Measurements from ENCODE around the gene DIP2C. TPM values are rescaled to one million over a fixed set of nuclear protein-coding genes. Genes with fewer than 3 reads are reported as not detected.
"Not testable (repeated sequence)": the region's sequence is repeated elsewhere in the genome, so short reads cannot be mapped to it uniquely, and the experiment has no call there.

Gene DIP2C
- total RNA-seq, 1 experiment from 2014 or later = 10.7 TPM

DNA sequence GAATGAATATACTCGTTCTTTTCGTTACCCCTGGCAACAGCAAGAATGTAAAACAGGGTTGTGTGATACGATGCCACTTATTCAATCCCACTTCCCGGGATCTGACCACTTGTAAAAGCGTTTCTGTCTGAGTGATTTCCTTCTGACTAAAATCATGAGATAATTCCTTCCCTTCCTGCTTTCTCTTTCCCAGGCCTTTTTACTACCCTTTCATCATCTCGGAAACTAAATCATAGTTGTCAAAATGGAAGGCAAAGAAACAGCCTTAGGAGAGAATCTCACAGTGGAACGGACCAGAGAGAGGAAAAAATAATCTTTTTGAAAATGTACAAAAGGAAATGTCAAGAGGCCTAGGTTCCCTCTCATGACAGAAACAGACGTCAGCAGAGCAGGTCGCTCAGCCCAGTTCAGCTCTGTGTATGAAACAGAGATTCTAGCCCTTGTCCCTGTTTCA, 29.8 kb downstream of the DIP2C start:
- H3K27me3 ChIP-seq = no peaks in the 10 kb centered on the region
- H3K36me3 ChIP-seq = no peaks in the 10 kb centered on the region
- DNase-seq = no peak
- H3K4me3 ChIP-seq = no peak overlapping the region
- no peaks in the 10 kb centered on the region for H3K9me3 ChIP-seq

- H3K36me3 ChIP-seq, H3K27me3 ChIP-seq, DNase-seq, H3K4me3 ChIP-seq, H3K9me3 ChIP-seq: not testable (repeated sequence)
Measured at GRCh38 chr10:657816-658350, 31.6 kb downstream of the DIP2C start.

- Histone ChIP-seq H3K9me3 (no peaks in the 10 kb centered on the region), H3K27me3 (no peaks in the 10 kb centered on the region), H3K36me3 (no peaks in the 10 kb centered on the region), H3K4me3 (no peak overlapping the region)
- no peak for DNase-seq
Measured at GRCh38 chr10:656883-657282, 32.6 kb downstream of the DIP2C start.

DNA sequence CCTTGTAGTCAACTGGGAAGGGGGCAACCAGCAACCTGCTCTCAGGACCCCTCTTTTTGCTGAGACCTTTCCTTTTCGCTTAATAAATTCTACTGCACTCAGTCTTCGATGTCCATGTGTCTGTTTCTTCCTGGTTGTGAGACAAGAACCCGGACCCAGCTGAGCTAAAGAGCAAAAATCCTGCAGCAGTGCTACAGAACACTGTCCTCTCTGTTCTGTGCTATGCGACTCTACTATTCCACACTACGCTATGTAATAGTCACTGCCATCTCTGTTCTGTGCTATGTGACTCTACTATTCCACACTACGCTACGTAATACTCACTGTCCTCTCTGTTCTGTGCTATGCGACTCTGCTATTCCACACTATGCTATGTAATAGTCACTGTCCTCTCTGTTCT, 34.3 kb downstream of the DIP2C start:
- Histone ChIP-seq H3K36me3 (no peaks in the 10 kb centered on the region), H3K4me3 (no peak overlapping the region), H3K9me3 (no peaks in the 10 kb centered on the region), H3K27me3 (no peaks in the 10 kb centered on the region)
- no peak for DNase-seq

GRCh38 chr10:654647-654996, 34.8 kb downstream of the DIP2C start:
- no peak for DNase-seq
- H3K9me3 ChIP-seq = no peaks in the 10 kb centered on the region
- H3K27me3 ChIP-seq = no peaks in the 10 kb centered on the region
- H3K36me3 ChIP-seq = no peaks in the 10 kb centered on the region
- H3K4me3 ChIP-seq = no peak overlapping the region

- no peak overlapping the region for H3K4me3 ChIP-seq
- H3K27me3 ChIP-seq = no peaks in the 10 kb centered on the region
- H3K36me3 ChIP-seq = no peaks in the 10 kb centered on the region
- DNase-seq = no peak
- no peaks in the 10 kb centered on the region for H3K9me3 ChIP-seq
Measured at GRCh38 chr10:653991-654646, 35.3 kb downstream of the DIP2C start.

- not testable (repeated sequence) for DNase-seq, H3K36me3 ChIP-seq, H3K27me3 ChIP-seq, H3K4me3 ChIP-seq, H3K9me3 ChIP-seq
Measured at GRCh38 chr10:652832-653459, 36.5 kb downstream of the DIP2C start.

DNA sequence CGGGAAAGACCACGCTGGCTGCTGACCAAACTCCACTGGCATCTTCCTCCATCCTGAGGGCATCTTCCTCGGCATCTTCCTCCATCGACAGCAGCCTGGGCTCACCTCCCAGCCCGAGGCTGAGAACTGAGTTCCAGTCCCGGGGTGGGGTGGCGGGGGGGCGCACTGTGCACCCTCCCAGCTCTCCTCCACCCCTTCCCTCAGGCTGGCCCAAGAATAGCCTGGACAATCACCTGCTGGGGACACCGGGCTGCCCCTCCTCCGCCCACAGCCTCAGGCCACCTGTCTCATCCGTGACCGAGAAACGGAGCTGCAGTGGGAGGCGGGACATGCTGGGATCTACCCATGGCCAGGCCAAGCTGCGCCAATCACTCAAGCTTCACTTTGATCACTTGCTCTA, 37.2 kb downstream of the DIP2C start:
- H3K4me3 ChIP-seq = no peak overlapping the region
- H3K27me3 ChIP-seq = no peaks in the 10 kb centered on the region
- no peaks in the 10 kb centered on the region for H3K36me3 ChIP-seq
- H3K9me3 ChIP-seq = no peaks in the 10 kb centered on the region
- DNase-seq = no peak

GRCh38 chr10:651692-652091, 37.8 kb downstream of the DIP2C start:
- Histone ChIP-seq H3K27me3 (no peaks in the 10 kb centered on the region), H3K4me3 (no peak overlapping the region), H3K36me3 (no peaks in the 10 kb centered on the region), H3K9me3 (no peaks in the 10 kb centered on the region)
- no peak for DNase-seq

GRCh38 chr10:650886-651615, 38.4 kb downstream of the DIP2C start:
- DNase-seq = no peak
- Histone ChIP-seq H3K27me3 (no peaks in the 10 kb centered on the region), H3K4me3 (no peak overlapping the region), H3K9me3 (no peaks in the 10 kb centered on the region), H3K36me3 (no peaks in the 10 kb centered on the region)

DNA sequence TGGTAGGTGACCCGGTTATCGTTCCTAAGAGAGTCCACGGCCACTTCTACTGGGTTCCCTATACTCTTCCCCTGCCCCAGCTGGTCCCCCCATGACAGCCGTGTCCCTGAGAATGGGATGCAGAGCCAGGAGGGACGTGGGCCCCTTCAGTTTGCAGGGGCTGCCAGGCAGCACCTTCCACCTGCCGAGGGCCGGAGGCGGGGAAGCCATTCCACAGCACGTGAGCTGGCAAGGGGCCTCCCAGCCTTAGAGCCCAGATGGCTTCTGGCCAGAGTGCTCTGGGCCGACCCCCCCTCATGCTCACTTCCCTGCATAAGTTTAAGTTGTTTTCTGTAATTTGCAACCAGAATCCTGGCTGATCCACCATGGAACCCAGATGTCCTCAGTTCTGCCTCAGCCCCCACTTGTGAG, 39.0 kb downstream of the DIP2C start:
- no peaks in the 10 kb centered on the region for H3K36me3 ChIP-seq
- H3K27me3 ChIP-seq = no peaks in the 10 kb centered on the region
- H3K4me3 ChIP-seq = no peak overlapping the region
- H3K9me3 ChIP-seq = no peaks in the 10 kb centered on the region
- no peak for DNase-seq

GRCh38 chr10:649798-650440, 39.5 kb downstream of the DIP2C start:
- no peaks in the 10 kb centered on the region for H3K36me3 ChIP-seq
- no peak overlapping the region for H3K4me3 ChIP-seq
- no peaks in the 10 kb centered on the region for H3K9me3 ChIP-seq
- DNase-seq = no peak
- H3K27me3 ChIP-seq = no peaks in the 10 kb centered on the region

DNA sequence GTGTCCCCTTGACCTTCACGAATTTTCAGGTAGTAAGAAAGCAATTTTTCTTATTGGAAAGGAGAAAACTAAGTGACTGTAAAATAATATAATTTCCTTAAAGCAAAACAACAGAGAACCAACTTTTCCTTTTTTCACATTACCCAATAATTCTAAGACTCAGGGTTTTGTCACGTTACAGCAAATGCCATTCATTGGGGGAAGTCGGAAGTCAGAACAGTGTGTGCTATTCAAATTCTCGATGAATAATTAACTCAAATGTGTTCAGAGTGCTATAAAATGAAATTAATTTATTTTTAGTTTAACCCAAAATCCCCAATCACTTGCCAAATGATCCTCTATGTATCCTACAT, 40.0 kb downstream of the DIP2C start:
- DNase-seq = no peak
- H3K4me3 ChIP-seq = no peak overlapping the region
- no peaks in the 10 kb centered on the region for H3K9me3 ChIP-seq
- H3K36me3 ChIP-seq = no peaks in the 10 kb centered on the region
- H3K27me3 ChIP-seq = no peaks in the 10 kb centered on the region

DNA sequence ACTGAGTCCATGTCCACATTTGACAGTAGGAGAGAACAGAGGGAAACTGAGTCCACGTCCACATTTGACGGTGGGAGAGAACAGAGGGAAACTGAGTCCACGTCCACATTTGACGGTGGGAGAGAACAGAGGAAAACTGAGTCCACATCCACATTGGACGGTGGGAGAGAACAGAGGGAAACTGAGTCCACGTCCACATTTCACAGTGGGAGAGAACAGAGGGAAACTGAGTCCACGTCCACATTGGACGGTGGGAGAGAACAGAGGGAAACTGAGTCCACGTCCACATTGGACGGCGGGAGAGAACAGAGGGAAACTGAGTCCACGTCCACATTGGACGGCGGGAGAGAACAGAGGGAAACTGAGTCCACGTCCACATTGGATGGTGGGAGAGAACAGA, 42.4 kb downstream of the DIP2C start:
- H3K4me3 ChIP-seq, H3K36me3 ChIP-seq, H3K27me3 ChIP-seq, DNase-seq, H3K9me3 ChIP-seq: not testable (repeated sequence)

- H3K36me3 ChIP-seq = no peaks in the 10 kb centered on the region
- H3K4me3 ChIP-seq = no peak overlapping the region
- no peaks in the 10 kb centered on the region for H3K9me3 ChIP-seq
- DNase-seq = no peak
- no peaks in the 10 kb centered on the region for H3K27me3 ChIP-seq
Measured at GRCh38 chr10:646118-646524, 43.3 kb downstream of the DIP2C start.

DNA sequence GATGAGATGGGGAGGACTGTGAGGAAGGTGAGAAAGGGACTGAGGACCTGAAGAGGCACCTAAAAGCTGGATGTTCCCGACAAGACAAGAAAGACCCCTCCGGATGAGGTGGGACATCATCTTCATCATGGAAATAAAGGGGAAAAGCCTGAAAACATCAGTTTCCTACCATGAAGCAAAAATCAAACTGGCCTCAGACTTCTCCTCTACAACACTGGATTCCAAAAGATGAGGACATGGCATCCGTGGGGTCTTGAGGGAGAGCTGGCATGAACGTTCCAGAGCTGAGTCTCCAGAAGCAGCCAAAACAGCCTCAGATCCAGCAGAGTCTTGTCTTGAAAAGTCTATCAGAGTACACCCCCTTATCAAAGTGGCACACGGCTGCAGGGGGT, 44.5 kb downstream of the DIP2C start:
- Histone ChIP-seq H3K9me3 (no peaks in the 10 kb centered on the region), H3K36me3 (no peaks in the 10 kb centered on the region), H3K4me3 (no peak overlapping the region), H3K27me3 (no peaks in the 10 kb centered on the region)
- DNase-seq = no peak

Data from MG63 (cell line).